Astrocyte (in vitro differentiated cells and primary cell): ENCODE data around the gene CIITA. TPM values are rescaled to one million over a fixed set of nuclear protein-coding genes. Genes with fewer than 3 reads are reported as not detected.

Experiments
- DNase-seq: peaks from one replicate; pipeline ENCODE4 v3.0.0-alpha.2; 2010; ENCODE audit warnings: low read depth
- FAIRE-seq: peaks from 2 replicates; lab custom pipeline; 2011; peaks lifted over from hg19 to GRCh38; lab: Jason Lieb, UNC
- H2AFZ ChIP-seq: 2 replicates; pipeline ENCODE4 v1.6.0; 2012; ENCODE audit warnings: low read depth, low read length, inconsistent platforms
- H3K27ac ChIP-seq: 2 replicates; pipeline ENCODE4 v1.5.1; 2011; ENCODE audit warnings: low read depth, low read length, inconsistent platforms
- H3K27me3 ChIP-seq: 2 replicates; pipeline ENCODE4 v1.6.0; 2011; ENCODE audit warnings: low read length, inconsistent platforms; ENCODE audit not compliant: insufficient read depth
- H3K36me3 ChIP-seq: 2 replicates; pipeline ENCODE4 v1.5.1; 2011; ENCODE audit warnings: low read length, inconsistent platforms; ENCODE audit not compliant: insufficient read depth
- H3K4me1 ChIP-seq: 2 replicates; pipeline ENCODE4 v1.5.1; 2011; ENCODE audit warnings: low read length, inconsistent platforms; ENCODE audit not compliant: insufficient read depth
- H3K4me2 ChIP-seq: 2 replicates; pipeline ENCODE4 v1.6.0; 2012; ENCODE audit warnings: low read length, inconsistent platforms
- H3K4me3 ChIP-seq: 2 replicates; pipeline ENCODE4 v1.5.1; 2011; ENCODE audit warnings: low read depth, mild to moderate bottlenecking, low read length, inconsistent platforms; ENCODE audit not compliant: insufficient read depth
- H3K79me2 ChIP-seq: 2 replicates; pipeline ENCODE4 v1.6.0; 2012; ENCODE audit warnings: mild to moderate bottlenecking, low read length, inconsistent platforms; ENCODE audit not compliant: insufficient read depth
- H3K9ac ChIP-seq: 2 replicates; pipeline ENCODE4 v1.6.0; 2012; ENCODE audit warnings: mild to moderate bottlenecking, low read length, inconsistent platforms
- H3K9me3 ChIP-seq: 2 replicates; pipeline ENCODE4 v1.5.1; 2012; ENCODE audit warnings: low read depth, mild to moderate bottlenecking, low read length, inconsistent platforms; ENCODE audit not compliant: insufficient read depth
- H4K20me1 ChIP-seq: 2 replicates; pipeline ENCODE4 v1.6.0; 2012; ENCODE audit warnings: low read length, inconsistent platforms; ENCODE audit not compliant: insufficient read depth
- H3K27ac Mint-ChIP-seq: one replicate; pipeline ENCODE4 v1.8.0; 2021; ENCODE audit warnings: mild to moderate bottlenecking, mixed read lengths; ENCODE audit not compliant: unreplicated experiment
- H3K27me3 Mint-ChIP-seq: one replicate; pipeline ENCODE4 v1.8.0; 2021; ENCODE audit warnings: low read depth, mixed read lengths; ENCODE audit not compliant: unreplicated experiment
- H3K36me3 Mint-ChIP-seq: one replicate; pipeline ENCODE4 v1.8.0; 2021; ENCODE audit warnings: low read depth, mixed read lengths; ENCODE audit not compliant: unreplicated experiment
- H3K4me1 Mint-ChIP-seq: one replicate; pipeline ENCODE4 v1.8.0; 2021; ENCODE audit warnings: low read depth, mixed read lengths; ENCODE audit not compliant: unreplicated experiment
- H3K4me3 Mint-ChIP-seq: one replicate; pipeline ENCODE4 v1.8.0; 2021; ENCODE audit warnings: mild to moderate bottlenecking, moderate library complexity, mixed read lengths; ENCODE audit not compliant: unreplicated experiment
- H3K9me3 Mint-ChIP-seq: one replicate; pipeline ENCODE4 v1.8.0; 2021; ENCODE audit warnings: mild to moderate bottlenecking, mixed read lengths; ENCODE audit not compliant: unreplicated experiment
- CTCF ChIP-seq: IDR thresholded peaks from 2 replicates; pipeline ENCODE4 v1.5.1; 2011; ENCODE audit warnings: low read depth, mild to moderate bottlenecking, inconsistent platforms, low read length, moderate library complexity; ENCODE audit not compliant: insufficient read depth
- EZH2 ChIP-seq: IDR thresholded peaks from 2 replicates; pipeline ENCODE4 v1.6.1; 2012; ENCODE audit warnings: mild to moderate bottlenecking, low read length, inconsistent platforms; ENCODE audit not compliant: insufficient read depth
- total RNA-seq: library from RNA; stranded (reverse); gene quantifications from 2 replicates; pipeline ENCODE4 v1.2.1, GENCODE V29; 2021

The CIITA gene
- total RNA-seq, 1 donor from 2014 or later = not detected

- H3K4me1 Mint-ChIP-seq = no peaks in the 10 kb centered on the region
- TF ChIP-seq CTCF (no peak), EZH2 (no peak)
- Histone ChIP-seq H3K4me2 (no peak overlapping the region), H3K4me1 (no peaks in the 10 kb centered on the region), H3K9me3 (no peaks in the 10 kb centered on the region), H3K9ac (no peak overlapping the region), H3K27ac (no peak overlapping the region), H4K20me1 (no peaks in the 10 kb centered on the region), H2AFZ (no peak overlapping the region), H3K4me3 (no peak overlapping the region), H3K79me2 (no peaks in the 10 kb centered on the region), H3K27me3 (no peaks in the 10 kb centered on the region), H3K36me3 (no peaks in the 10 kb centered on the region)
- H3K4me3 Mint-ChIP-seq = no peak overlapping the region
- H3K9me3 Mint-ChIP-seq = no peaks in the 10 kb centered on the region
- FAIRE-seq (no peak), DNase-seq (no peak)
- H3K27ac Mint-ChIP-seq = no peak overlapping the region
- H3K36me3 Mint-ChIP-seq = no peaks in the 10 kb centered on the region
- H3K27me3 Mint-ChIP-seq = peaks cover 7% of the 10 kb centered on the region
Observed at GRCh38 chr16:10852948-10853347, 24.1 kb upstream of the CIITA start.

- Histone ChIP-seq H3K9ac (no peak overlapping the region), H3K27me3 (no peaks in the 10 kb centered on the region), H3K36me3 (no peaks in the 10 kb centered on the region), H3K4me3 (no peak overlapping the region), H3K27ac (no peak overlapping the region), H3K79me2 (no peaks in the 10 kb centered on the region), H4K20me1 (no peaks in the 10 kb centered on the region), H3K4me1 (no peaks in the 10 kb centered on the region), H3K4me2 (no peak overlapping the region), H3K9me3 (peaks cover 2% of the 10 kb centered on the region), H2AFZ (no peak overlapping the region)
- H3K4me1 Mint-ChIP-seq = no peaks in the 10 kb centered on the region
- H3K9me3 Mint-ChIP-seq = peaks cover 6% of the 10 kb centered on the region
- H3K27ac Mint-ChIP-seq = no peak overlapping the region
- DNase-seq (no peak), FAIRE-seq (no peak)
- peaks cover 8% of the 10 kb centered on the region for H3K27me3 Mint-ChIP-seq
- no peak overlapping the region for H3K4me3 Mint-ChIP-seq
- TF ChIP-seq CTCF (no peak), EZH2 (no peak)
- H3K36me3 Mint-ChIP-seq = no peaks in the 10 kb centered on the region
Observed at GRCh38 chr16:10856042-10856441, 21.0 kb upstream of the CIITA start.

GRCh38 chr16:10858203-10858602, 18.8 kb upstream of the CIITA start:
- TF ChIP-seq CTCF = no peak
- no peak for TF ChIP-seq EZH2
- no peaks in the 10 kb centered on the region for H3K36me3 Mint-ChIP-seq

More at GRCh38 chr16:10858203-10858602, 18.8 kb upstream of the CIITA start:
- Histone ChIP-seq H3K79me2 (no peaks in the 10 kb centered on the region), H3K4me2 (no peak overlapping the region), H3K4me1 (peaks cover 8% of the 10 kb centered on the region), H3K9ac (no peak overlapping the region), H3K9me3 (peaks cover 2% of the 10 kb centered on the region), H3K27me3 (no peaks in the 10 kb centered on the region), H4K20me1 (no peaks in the 10 kb centered on the region), H2AFZ (no peak overlapping the region), H3K36me3 (no peaks in the 10 kb centered on the region), H3K27ac (no peak overlapping the region), H3K4me3 (no peak overlapping the region)
- Mint-ChIP-seq H3K27ac (no peak overlapping the region), H3K27me3 (peaks cover 14% of the 10 kb centered on the region), H3K9me3 (peaks cover 6% of the 10 kb centered on the region), H3K4me1 (no peaks in the 10 kb centered on the region), H3K4me3 (no peak overlapping the region)
- DNase-seq (no peak), FAIRE-seq (no peak)
